RWPE1 (cell line): Measurements from ENCODE around the gene DYNLT5.
A peak's percentile ranks its signal among the peaks of the same experiment; 100 is the strongest.
"Not testable (repeated sequence)": the region's sequence is repeated elsewhere in the genome, so short reads cannot be mapped to it uniquely, and the experiment has no call there.

Experiments used
- CTCF ChIA-PET: fragments of 350-600 bp; sonication (Branson Sonifier 250); formaldehyde crosslinking; extraction: SDS; loops from one replicate; lab custom pipeline; 2021; lab: Yijun Ruan, JAX
- POLR2A ChIA-PET: fragments of 400-600 bp; formaldehyde crosslinking; extraction: SDS; loops from one replicate; lab custom pipeline; 2020; ENCODE audit warnings: antibody characterized with exemption; ENCODE audit not compliant: low non-redundant PET; lab: Yijun Ruan, JAX
- DNase-seq: peaks from one replicate; pipeline ENCODE4 v3.0.0; 2012; ENCODE audit warnings: low spot score
- H3K27ac ChIP-seq: fragments of 450-650 bp; 2 replicates; pipeline ENCODE4 v1.5.1; 2017
- CTCF ChIP-seq: fragments of 450-650 bp; conservative IDR thresholded peaks from 2 replicates; pipeline ENCODE4 v1.5.1; 2017; ENCODE audit warnings: low read depth, mild to moderate bottlenecking

DYNLT5 gene

DNA sequence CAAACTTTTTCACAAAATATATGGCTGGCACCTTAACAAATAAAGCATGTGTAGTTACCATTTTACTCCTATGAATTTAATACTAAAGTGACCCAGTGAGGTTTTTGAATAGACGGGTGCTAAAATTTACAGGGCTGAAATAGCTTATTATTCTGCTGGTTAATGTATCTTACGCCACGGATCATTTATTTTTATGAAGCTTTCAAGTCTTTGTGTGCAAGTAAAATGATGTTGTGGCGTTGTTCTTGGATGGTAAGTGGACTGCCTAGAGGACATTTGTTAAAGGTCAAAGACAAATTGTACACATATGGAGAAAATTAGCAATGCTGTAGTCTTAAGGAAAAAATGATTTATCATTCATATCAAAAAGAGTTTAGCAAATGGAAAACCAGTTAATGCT is 26.0 kb downstream of the DYNLT5 start:
- H3K27ac ChIP-seq, result no peak overlapping the region
- ChIA-PET POLR2A (no interaction called here), CTCF (no interaction called here)
- DNase-seq, result no peak
- TF ChIP-seq CTCF, result no peak

DNA sequence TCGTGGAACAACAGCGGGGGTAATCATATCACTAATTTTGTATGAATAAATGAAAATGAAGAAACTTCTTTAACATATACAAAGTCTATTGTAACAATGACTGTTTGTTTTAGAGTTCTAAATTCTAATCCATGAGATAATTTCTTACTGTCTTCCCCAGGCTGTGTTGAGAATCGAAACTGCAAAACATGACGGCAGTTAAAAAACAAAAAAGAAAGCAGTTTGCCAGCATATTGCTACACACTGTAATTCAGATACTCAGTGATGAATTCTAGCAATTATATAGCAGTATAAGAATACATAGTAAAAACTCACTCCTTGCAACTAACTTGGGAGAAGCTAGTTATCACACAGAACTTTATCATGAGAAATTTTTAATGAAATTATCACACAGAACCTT is 26.7 kb downstream of the DYNLT5 start:
- no peak overlapping the region for H3K27ac ChIP-seq
- CTCF ChIA-PET, result interaction anchor here (0.7 kb wide), 1 partner anchor 705 kb away, joined by 3 read pairs; no protein-coding TSS in a partner anchor
- DNase-seq, result no peak
- POLR2A ChIA-PET, result no interaction called here
- no peak for TF ChIP-seq CTCF

GRCh38 chr1:66779475-66780078 is 27.3 kb downstream of the DYNLT5 start:
- POLR2A ChIA-PET, result no interaction called here
- no peak overlapping the region for H3K27ac ChIP-seq
- DNase-seq, result no peak
- no peak for TF ChIP-seq CTCF
- CTCF ChIA-PET, result no interaction called here

DNA sequence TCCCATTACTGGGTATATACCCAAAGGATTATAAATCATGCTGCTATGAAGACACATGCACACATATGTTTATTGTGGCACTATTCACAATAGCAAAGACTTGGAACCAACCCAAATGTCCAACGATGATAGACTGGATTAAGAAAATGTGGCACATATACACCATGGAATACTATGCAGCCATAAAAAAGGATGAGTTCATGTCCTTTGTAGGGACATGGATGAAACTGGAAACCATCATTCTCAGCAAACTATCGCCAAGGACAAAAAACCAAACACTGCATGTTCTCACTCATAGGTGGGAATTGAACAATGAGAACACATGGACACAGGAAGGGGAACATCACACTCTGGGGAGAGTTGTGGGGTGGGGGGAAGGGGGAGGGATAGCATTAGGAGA is 33.5 kb downstream of the DYNLT5 start:
- CTCF ChIA-PET, POLR2A ChIA-PET, DNase-seq, H3K27ac ChIP-seq: not testable (repeated sequence)

DNA sequence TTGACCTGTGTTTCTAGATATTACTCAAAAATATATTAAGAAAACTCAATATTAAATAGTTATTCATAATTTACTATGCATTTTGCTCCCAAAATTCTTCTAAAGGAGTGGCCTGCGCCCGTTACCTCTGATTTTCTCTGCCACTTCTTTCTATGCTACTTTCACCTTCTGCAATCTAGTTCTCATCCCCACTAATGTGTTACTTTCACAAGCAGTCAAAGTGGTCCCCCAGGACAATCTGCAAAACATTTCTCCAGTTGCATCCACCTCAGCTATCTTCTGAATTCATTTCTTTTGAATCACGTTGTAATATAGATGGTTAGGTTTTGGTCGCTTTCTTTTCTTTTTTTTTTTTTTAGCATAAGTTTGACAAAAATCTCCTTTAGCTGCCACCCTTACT is 35.4 kb downstream of the DYNLT5 start:
- no peak for TF ChIP-seq CTCF
- ChIA-PET CTCF (interaction anchor here (0.6 to 0.8 kb wide), 3 partner anchors 74 to 392 kb away, joined by 3 to 6 read pairs (median 3); no protein-coding TSS in a partner anchor), POLR2A (no interaction called here)
- DNase-seq, result no peak
- no peak overlapping the region for H3K27ac ChIP-seq

DNA sequence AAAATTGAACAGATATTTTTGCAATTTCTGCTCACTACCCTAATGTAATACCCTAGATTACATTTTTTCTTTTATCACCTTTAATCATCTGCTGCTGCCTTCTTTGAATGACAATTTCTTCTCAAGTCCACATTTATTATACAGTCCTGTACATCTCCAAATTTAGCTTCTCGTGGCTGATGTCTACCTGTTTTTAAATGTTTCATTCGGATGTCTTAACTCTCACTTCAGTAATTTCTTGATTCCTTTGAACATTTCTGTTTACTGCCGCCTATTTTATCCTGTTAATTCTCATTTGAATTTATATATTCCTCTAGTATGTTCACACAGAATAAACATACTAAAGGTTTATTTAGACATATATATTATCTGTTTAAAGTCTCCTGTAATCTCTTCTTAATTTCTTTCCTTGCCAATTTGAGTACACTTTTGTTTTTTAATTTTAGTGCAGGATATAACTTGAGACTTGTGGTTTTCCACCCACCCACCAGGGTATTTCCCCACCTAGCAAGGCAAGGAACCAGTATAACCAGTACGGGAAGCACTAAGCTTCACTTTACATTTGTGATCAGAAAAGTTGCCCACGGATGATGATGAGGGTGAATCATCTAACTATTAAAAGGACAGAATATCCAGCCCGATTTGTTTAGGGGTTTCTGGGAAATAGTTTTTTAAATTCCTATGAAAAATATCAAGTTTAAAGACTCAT is 36.1 kb downstream of the DYNLT5 start:
- ChIA-PET CTCF (interaction anchor here (0.6 to 0.7 kb wide), 2 partner anchors 207 to 393 kb away, joined by 3 read pairs; no protein-coding TSS in a partner anchor), POLR2A (no interaction called here)
- no peak overlapping the region for H3K27ac ChIP-seq
- TF ChIP-seq CTCF, result no peak
- DNase-seq, result peak; percentile 69
